ENCODE data around the gene LUC7L3. TPM values are rescaled to one million over a fixed set of nuclear protein-coding genes. Genes with fewer than 3 reads are reported as not detected.

The LUC7L3 gene
- total RNA-seq, 1 experiment from 2014 or later = 155 TPM

- H3K9me3 Mint-ChIP-seq (ENCODE audit: low read depth, unreplicated experiment) = no peaks in the 10 kb centered on the region
- CTCF ChIA-PET = interaction anchor here (2.2 kb wide), 1 partner anchor 13 kb away, joined by 6 read pairs; no protein-coding TSS in a partner anchor
- intact Hi-C loops (cut with micrococcal nuclease; ENCODE audit: unreplicated experiment) = no loop called here
- no peaks in the 10 kb centered on the region for H3K36me3 Mint-ChIP-seq (ENCODE audit: insufficient read depth, unreplicated experiment)
- peaks cover 8% of the 10 kb centered on the region for H3K27me3 Mint-ChIP-seq (ENCODE audit: unreplicated experiment)
- no peak for DNase-seq
- TF ChIP-seq CTCF (IDR thresholded peaks at IDR 0.05; ENCODE audit: unreplicated experiment) = no peak
- no peak overlapping the region for H3K27ac Mint-ChIP-seq (ENCODE audit: unreplicated experiment)
- H3K4me1 Mint-ChIP-seq (ENCODE audit: low read depth, unreplicated experiment) = no peaks in the 10 kb centered on the region
- H3K4me3 Mint-ChIP-seq (ENCODE audit: low read depth, unreplicated experiment) = no peak overlapping the region
- no TSS peak for BruUV-seq (replicated peaks)
Observed at GRCh38 chr17:50781167-50781566, 61.8 kb downstream of the LUC7L3 start.

GRCh38 chr17:50783193-50783660, 63.8 kb downstream of the LUC7L3 start:
- CTCF ChIA-PET = interaction anchor here (0.6 to 2.2 kb wide), 33 partner anchors 8 to 263 kb away, joined by 3 to 29 read pairs (median 4); partner anchors contain the start of genes SPATA20, TOB1 and WFIKKN2
- DNase-seq = peak; percentile 98
- Mint-ChIP-seq H3K4me3 (ENCODE audit: low read depth, unreplicated experiment) (no peak overlapping the region), H3K27me3 (ENCODE audit: unreplicated experiment) (peaks cover 8% of the 10 kb centered on the region), H3K36me3 (ENCODE audit: insufficient read depth, unreplicated experiment) (no peaks in the 10 kb centered on the region), H3K27ac (ENCODE audit: unreplicated experiment) (no peak overlapping the region), H3K4me1 (ENCODE audit: low read depth, unreplicated experiment) (no peaks in the 10 kb centered on the region), H3K9me3 (ENCODE audit: low read depth, unreplicated experiment) (no peaks in the 10 kb centered on the region)
- peak; percentile 100 for TF ChIP-seq CTCF (IDR thresholded peaks at IDR 0.05; ENCODE audit: unreplicated experiment)
- intact Hi-C loops (cut with micrococcal nuclease; ENCODE audit: unreplicated experiment) = loop anchor here (1.0 to 2.0 kb wide), 2 partner anchors 59 to 174 kb away; no protein-coding TSS in a partner anchor
- no TSS peak for BruUV-seq (replicated peaks)

- no peaks in the 10 kb centered on the region for H3K36me3 Mint-ChIP-seq (ENCODE audit: insufficient read depth, unreplicated experiment)
- BruUV-seq (replicated peaks) = no TSS peak
- no peaks in the 10 kb centered on the region for H3K9me3 Mint-ChIP-seq (ENCODE audit: low read depth, unreplicated experiment)
- no peak overlapping the region for H3K27ac Mint-ChIP-seq (ENCODE audit: unreplicated experiment)
- no peak for TF ChIP-seq CTCF (IDR thresholded peaks at IDR 0.05; ENCODE audit: unreplicated experiment)
- no peaks in the 10 kb centered on the region for H3K4me1 Mint-ChIP-seq (ENCODE audit: low read depth, unreplicated experiment)
- DNase-seq = no peak
- peaks cover 8% of the 10 kb centered on the region for H3K27me3 Mint-ChIP-seq (ENCODE audit: unreplicated experiment)
- CTCF ChIA-PET = interaction anchor here (0.6 to 2.0 kb wide), 8 partner anchors 11 to 530 kb away, joined by 3 to 29 read pairs (median 10); no protein-coding TSS in a partner anchor
- intact Hi-C loops (cut with micrococcal nuclease; ENCODE audit: unreplicated experiment) = loop anchor here (1.0 to 2.0 kb wide), 2 partner anchors 58 to 173 kb away; no protein-coding TSS in a partner anchor
- no peak overlapping the region for H3K4me3 Mint-ChIP-seq (ENCODE audit: low read depth, unreplicated experiment)
Observed at GRCh38 chr17:50783905-50784304, 64.5 kb downstream of the LUC7L3 start.

- no peaks in the 10 kb centered on the region for H3K4me1 Mint-ChIP-seq (ENCODE audit: low read depth, unreplicated experiment)
- CTCF ChIA-PET = interaction anchor here (0.7 to 1.4 kb wide), 4 partner anchors 57 to 167 kb away, joined by 3 to 4 read pairs (median 3); no protein-coding TSS in a partner anchor
- BruUV-seq (replicated peaks) = no TSS peak
- no peaks in the 10 kb centered on the region for H3K9me3 Mint-ChIP-seq (ENCODE audit: low read depth, unreplicated experiment)
- H3K27me3 Mint-ChIP-seq (ENCODE audit: unreplicated experiment) = peaks cover 12% of the 10 kb centered on the region
- intact Hi-C loops (cut with micrococcal nuclease; ENCODE audit: unreplicated experiment) = no loop called here
- no peak overlapping the region for H3K27ac Mint-ChIP-seq (ENCODE audit: unreplicated experiment)
- DNase-seq = no peak
- no peak for TF ChIP-seq CTCF (IDR thresholded peaks at IDR 0.05; ENCODE audit: unreplicated experiment)
- H3K4me3 Mint-ChIP-seq (ENCODE audit: low read depth, unreplicated experiment) = no peak overlapping the region
- H3K36me3 Mint-ChIP-seq (ENCODE audit: insufficient read depth, unreplicated experiment) = no peaks in the 10 kb centered on the region
Observed at GRCh38 chr17:50785126-50785525, 65.7 kb downstream of the LUC7L3 start.

Measured in Calu3 (cell line).